ENCODE data around the gene AQP10.

- TF ChIP-seq CTCF (IDR thresholded peaks at IDR 0.05) (no peak), POLR2A (IDR thresholded peaks at IDR 0.05) (no peak)
These were observed 2.6 kb downstream of the AQP10 start for GRCh38 chr1:154323493-154323892.
